Fibroblast of skin of back (primary cell): Measurements from ENCODE around the gene KRI1.
"Not testable (repeated sequence)": the region's sequence is repeated elsewhere in the genome, so short reads cannot be mapped to it uniquely, and the experiment has no call there.

Source experiments
- DNase-seq: peaks from one replicate; pipeline ENCODE4 v3.0.0-alpha.2; 2013

The KRI1 gene

DNA sequence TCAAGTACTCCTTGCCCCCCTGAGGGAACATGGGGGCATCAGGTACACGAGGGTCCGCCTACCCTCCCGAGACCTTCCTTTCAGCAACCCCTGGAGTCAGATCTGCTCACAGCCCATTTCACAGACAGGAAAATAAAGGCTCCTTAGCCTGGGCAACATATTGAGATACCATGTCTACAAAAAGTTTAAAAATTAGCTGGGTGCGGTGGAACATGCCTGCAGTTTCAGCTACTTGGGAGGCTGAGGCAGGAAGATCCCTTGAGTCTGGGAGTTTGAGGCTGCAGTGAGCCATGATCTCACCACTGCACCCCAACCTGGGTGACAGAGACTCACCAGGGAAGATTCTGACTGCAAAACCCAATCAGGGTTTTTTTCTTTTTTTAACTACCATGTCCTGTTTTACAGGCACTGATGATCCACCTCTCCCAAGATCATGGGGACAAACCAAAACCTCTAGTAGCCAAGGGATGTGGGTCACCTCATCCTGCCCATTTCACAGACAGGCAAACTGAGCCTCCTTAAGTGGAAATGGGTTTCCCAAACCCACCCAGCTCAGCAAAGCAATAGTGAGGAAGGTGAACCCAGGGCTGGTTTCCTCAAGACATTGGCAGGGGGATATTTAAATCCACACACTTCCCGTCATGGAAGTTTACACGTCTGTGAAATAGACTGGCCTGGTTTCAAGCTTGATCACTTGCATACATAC lies 9.4 kb upstream of the KRI1 start:
- no peak for DNase-seq

DNA sequence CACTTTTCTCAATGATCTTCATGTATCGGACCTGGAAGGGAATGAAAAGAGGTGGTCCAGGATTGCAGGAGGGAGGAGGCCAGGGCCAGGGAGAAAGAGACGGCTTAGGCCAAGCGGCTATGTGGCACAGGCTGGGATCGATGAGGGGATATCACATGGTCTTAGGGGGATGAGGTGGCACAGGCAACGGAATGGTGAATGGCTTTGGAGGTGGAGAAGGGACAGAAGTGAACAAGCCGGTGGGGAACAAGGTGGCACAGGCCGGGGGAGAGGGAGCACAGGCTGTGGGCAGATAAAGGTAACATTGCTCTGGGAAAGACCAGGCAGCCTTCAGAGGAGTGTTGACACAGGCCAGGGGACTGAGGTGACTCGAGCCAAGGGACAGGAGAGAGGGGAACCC lies 8.7 kb upstream of the KRI1 start:
- no peak for DNase-seq

DNA sequence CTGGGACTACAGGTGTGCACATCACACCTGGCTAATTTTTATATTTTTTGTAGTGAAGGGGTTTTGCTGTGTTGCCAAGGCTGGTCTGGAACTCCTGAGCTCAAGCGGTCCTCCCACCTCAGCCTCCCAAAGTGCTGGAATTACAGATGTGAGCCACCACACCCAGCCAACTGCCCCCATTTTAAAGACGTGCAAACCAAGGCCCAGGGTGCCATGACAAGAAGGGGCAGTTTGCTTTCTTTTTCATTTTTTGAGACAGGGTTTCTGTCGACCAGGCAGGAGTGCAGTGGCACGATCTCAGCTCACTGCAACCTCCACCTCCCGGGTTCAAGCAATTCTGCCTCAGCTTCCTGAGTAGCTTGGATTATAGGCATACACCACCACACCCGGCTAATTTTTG lies 8.0 kb upstream of the KRI1 start:
- DNase-seq: not testable (repeated sequence)

DNA sequence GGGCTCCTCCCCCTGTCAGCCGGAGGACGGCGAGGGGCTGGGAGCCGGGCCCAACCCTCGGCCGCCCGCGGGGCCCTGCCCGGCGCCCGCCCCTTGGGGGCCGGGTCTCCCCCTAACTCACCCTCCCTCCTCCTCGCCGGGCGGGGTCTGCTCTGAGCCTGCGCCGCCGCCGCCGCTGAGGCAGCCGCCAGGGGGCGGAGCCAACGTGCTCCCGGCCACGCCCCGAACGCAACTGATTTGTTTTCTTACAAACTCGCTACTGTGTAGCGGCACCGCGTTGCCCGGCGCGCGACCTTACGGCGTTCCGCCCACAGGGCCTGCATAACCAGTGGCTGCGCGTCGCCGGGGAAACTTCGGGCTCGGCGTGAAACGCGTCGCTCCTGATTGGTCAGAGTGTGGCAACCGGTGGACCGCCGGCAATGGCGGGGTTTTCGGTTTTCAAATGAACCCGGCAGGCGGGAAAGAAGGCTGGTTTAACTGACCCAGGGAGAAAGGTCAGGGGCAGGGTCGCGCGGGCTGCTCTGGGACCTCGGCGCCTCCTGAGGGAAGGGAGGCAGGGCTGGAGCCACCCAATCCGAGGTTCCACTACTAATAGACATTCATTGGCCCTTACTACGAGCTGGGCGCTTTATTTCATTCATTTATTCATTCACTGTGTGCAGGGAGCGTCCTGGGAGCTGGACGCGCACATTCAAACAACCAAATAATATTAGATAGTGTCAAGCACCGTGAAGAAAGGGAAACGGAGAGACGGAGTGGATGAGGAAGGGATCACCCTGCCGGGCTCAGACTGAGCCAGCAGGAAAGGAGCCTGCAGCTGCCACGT lies 3.2 kb upstream of the KRI1 start, which contains the start of gene CDKN2D:
TSS of gene CDKN2D (minus strand) at position 154 of the 826 bp plus-strand sequence. CDS start 326 bp downstream, outside the sequence.
- DNase-seq: peak; percentile 99

DNA sequence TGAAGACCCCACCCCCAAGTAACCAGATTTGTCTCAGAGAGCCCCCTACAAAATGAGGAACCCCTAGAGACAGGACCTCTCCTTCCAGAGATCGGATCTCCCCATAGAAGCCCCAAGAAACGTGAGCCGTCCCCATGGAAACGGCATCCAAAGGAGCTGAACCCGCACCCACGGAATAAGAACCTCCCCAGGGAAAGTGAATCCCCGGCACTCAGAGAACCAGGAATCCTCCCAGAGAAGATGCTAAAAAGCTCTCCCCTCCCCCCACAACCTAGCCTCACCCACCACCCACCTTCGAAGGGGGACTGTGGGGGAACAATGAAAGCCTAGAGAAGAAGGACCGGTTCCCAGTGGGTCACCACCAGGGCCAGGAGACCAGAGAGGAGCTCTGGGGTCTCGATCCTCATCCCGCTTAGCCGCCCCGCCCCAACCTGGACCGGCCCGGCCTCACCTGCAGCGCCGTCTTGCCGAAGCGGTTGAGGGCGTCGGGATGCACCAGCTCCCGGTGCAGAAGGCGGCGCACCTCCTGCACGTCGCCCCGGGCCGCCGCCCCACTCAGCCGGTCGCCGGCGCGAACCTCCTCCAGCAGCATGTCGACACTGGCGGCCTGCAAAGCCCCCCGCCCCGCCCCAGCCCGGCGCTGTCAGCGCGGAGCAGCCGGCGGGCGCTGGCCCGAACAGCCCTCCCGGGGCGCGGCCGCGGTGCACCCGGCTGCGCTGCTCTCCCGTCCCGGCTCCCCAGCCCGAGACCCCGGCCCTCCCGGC lies 2.4 kb upstream of the KRI1 start:
- DNase-seq: no peak

DNA sequence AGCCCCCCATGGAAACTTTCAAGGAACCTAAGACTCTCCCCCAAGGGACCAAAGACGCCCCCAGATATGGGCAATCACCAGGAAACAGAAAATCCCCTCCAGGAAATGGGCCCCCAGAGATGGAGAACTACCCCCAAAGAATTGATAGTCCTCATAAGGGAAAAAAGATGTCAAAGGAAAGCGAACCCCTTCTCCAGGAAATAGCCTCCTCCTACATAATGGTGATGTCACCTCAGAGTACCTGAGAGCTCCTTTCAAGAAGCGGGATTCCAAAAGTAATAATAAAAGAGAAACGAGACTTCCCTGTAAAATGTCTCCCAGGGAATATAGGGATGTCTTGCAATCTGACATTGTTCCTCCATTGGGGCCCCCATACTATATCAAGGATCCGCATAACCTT lies 1.8 kb upstream of the KRI1 start:
- DNase-seq: no peak

DNA sequence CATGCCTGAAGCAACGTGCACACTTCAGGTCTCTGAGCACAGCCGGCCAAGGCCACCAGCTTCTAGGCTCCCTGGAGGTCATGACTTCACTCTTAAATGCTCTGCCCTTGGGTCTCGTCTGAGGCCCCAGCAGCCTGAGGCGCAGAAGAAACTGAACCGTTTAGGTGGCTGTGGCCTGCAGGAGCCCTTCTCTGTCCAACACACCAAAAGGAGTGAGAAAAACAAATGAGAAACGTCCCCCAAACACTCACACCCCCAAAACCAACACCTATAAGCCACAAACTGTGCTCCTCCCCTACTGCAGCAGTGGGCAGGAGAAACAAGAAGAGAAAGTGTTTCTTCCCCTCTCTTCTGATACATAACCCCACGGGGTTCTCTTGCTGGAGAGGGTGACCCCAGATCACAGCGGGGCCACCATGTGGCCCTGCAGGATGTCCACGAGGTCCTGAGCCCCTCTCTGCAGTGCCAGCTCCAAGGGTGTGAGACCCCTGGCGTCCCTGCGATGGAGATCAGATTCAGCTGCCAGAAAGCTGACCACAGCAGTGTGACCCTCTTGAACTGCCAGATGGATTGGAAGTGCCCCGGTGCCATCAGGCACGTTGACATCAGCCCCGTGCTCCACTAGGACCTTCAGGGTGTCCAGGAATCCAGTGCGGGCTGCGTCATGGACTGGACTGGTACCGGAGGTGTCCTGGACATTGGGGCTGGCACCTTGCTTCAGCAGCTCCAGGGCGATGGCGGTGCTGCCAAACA lies 1.0 kb upstream of the KRI1 start:
- DNase-seq: no peak

DNA sequence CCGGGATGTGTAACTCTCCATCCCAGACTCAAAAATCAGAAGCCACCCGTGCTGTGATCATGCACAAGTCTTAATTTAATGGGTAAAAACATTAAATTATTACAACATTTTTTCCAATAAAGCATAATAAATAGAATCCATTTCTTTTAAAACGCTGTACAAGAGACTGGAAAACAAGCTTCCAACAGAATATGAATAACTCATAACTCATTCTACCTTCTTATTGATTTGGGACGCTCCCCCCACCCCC lies 523 bp upstream of the KRI1 start:
- no peak for DNase-seq

DNA sequence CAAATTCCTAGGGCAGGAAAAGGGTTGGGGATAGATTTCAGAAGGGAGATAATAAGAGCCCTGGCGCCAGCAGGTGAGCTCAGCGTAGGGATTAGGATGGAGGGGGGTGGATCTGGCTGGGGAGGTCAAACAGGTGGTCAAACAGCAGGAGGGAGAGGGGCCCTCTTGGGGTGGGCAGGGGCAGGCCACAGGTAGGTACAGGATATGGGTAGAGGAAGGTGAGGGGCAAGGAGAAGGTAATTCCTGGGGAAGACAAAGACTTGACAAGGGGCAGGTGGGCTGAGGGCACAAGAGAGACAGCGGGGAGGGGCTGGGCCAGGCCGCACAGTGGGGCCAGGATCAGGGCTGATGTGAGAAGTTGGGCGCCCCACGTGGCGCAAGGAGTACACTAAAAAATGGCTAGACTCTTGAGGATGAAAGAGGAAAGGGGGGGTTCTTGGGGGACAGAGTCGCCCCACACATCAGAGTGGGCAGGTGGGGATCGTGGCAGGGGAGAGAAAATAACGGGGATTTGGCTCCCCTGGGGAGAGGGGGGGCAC lies 713 bp downstream of the KRI1 start:
- DNase-seq: peak; percentile 43

DNA sequence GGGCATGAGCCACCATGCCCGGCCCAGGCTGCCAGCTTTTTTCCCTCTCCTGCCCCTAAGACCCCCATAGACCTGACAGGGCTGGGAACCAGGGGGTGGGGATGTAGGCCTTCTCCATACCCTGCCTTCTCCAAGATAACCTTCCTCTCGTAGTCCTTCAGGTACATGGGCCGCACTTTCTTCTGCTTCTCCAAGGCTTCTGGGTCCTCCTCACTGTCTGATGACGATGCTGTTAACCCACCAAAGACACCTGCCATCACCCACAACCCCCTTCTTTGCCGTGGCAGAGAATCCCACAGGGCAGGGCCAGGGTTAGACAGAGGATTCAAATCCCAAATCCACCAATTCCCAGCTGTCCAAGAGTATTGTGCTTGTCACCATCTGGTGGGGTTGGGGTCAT lies 3.2 kb downstream of the KRI1 start:
- no peak for DNase-seq

DNA sequence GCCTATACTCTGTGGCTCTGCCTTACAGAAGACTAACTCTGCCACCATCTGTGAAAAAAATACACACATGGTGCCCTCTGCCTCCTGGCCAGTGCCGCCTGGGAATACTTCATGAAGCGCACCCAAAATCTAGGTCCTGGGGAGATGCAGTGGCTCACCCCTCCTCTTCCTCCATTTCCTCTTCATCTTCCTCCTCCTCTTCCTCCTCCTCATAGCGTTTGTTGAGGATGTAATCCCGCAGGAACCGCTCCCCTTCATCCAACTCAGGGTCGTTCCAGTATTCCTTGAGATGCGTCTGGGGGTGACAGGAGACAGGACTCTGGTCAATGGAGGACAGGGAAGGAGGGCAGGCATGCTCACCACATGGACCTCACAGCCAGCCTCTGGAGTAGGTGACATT lies 5.7 kb downstream of the KRI1 start:
- no peak for DNase-seq

DNA sequence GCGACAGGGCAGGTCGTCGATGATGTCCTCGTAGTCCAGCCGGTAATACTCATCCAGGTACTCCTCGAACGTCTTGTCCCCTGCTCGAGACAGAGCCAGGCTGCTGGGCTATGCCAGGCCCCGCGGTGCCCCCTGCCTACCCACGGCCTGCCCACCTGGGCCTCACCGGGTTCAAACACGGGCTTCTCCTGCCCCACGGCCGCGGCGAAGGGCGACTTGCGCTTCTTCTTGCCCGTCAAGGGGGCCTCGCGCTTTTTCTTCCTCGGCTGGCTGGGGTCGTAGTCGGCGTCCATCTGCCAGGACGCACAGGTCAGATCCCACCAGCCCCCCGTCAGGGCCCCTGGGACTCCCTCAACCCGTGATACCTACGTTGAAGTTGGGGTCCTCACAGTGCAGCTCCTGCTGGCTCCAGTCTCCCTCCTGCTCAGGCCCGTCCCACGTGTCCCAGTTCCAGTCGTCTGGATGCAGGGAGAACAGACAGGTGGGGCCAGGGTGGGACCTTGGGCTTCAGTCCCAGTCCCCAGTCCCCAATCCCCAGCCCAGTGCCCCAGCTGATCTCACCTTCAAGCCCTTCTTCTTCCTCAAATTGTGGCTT lies 8.1 kb downstream of the KRI1 start:
- DNase-seq: no peak

DNA sequence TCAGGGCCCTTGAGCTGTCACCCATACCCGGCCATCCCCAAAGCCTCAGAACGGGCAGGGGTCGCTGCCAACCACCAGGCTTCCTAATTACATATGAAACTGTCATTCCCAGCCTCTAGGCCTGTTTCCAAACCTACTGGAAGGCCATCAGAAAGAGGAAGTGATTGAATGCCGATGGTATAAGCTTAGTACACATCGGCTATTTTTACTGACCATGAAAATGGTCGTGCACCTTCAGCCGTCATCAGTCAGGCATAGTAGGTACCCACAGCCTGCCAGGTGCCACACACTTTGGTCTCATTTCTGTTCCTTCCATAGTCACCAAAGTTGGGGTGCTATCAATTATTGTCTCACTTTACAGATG lies 10.2 kb downstream of the KRI1 start:
- no peak for DNase-seq

DNA sequence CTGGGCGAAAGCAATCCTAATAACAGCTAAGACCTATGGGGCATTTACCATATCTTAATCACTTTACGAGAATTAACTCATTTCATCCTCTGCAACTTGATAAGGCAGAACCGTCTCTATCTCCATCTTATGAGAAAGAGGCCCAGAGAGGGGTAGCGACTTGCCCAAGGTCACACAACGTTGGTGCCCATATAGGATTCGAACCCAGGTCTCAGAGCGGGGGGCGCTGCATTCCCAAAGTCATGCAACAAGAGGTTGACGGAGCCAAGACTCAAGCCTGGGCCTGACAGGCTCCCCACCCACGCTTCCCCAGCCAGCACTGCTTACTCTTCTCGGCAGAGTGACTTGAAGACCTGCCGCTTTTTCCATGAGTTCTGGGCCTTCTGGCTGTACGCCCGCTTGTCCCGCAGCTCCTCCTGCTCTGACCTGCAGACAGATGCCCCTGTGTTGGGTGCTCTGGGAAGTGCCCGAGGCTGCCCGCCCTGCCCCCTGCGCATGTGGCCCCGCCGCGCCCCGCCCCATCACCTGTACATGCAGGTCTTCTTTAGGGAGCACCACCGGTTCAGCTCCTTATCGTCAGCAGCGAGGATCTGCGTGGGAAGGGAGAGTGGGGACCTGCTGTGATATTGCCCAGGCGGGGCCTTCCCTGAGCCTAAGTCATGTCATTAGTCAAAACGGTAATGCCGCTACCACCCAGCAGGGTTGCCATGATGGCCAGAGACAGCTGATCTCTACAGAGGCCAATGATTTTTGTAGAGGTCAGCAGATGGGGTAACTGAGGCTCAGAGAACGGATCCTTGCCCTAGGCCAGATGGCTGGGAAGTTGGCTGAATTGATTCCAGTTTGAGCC lies 10.8 kb downstream of the KRI1 start:
- no peak for DNase-seq

DNA sequence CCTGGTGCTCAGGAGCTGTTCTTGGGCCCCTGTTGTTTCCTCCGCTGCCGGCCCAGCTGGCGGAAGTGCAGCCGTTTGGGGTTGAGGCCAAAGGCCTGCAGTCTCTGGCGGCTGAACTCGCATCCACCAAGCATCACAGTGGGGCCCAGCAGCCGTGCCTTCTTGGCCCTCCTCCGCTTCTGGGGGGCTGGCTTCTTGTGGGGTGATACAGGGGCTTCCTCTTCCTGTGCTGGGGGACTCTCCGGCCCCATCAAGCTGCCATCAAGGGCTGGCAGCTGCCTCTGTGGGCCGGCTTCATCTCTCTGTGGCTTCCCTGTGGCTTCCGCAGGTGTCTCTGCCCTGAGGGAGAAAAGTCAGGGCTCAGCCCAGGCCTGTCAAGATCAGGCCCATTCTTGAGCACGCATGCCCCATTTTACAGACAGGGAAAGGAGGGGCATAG lies 11.8 kb downstream of the KRI1 start:
- no peak for DNase-seq

DNA sequence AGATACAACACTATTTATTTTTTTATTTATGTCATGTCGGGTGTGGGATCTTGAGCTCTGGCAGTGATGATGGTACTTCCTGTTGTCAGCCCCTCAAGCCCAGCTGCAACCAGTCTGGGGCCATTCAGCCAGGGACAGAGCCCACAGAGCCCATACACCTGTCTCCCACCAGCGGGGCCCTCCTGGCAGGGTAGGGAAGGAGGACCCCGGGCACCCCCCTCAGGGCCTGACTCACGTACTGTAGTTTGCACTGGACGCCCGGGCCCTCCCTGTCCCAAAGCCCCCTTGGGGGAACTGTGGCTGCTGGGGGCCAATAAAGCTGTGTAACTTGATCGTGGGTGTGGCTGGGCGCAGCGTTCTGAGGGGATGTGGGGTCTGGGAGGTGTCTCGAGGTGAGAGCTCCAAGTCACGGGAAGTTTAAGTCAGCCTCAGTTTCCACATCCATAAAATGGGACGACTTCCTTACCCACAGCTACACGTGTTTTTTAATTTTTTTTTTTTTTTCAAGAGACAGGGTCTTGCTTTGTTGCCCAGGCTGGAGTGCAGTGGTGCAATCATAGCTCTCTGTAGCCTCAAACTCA lies 12.6 kb downstream of the KRI1 start:
- no peak for DNase-seq

DNA sequence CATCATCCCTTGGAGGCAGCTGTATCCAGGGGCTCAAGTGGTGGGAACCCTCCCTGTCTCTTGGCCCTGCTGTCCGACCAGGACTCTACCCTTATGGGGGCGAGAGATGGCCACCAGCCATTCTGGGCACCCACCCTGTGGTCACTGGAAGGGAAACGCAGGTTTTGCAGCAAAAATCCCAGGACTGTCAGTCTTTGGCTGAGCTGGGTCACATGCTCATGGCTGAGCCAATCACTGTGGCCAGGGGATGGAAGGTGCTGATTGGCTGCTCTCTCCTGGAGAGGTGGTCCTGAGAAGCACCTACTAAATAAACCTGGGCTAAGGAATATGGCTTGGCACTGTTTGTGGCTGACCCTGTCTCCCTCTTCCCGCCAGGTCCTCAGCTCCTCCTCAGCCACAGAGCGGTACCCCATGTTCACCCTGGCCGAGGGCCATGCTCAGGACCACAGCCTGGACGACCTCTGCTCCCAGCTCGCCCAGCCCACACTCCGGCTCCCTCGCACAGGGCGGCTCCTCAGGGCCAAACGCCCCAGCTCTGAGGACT lies 13.2 kb downstream of the KRI1 start:
- no peak for DNase-seq

DNA sequence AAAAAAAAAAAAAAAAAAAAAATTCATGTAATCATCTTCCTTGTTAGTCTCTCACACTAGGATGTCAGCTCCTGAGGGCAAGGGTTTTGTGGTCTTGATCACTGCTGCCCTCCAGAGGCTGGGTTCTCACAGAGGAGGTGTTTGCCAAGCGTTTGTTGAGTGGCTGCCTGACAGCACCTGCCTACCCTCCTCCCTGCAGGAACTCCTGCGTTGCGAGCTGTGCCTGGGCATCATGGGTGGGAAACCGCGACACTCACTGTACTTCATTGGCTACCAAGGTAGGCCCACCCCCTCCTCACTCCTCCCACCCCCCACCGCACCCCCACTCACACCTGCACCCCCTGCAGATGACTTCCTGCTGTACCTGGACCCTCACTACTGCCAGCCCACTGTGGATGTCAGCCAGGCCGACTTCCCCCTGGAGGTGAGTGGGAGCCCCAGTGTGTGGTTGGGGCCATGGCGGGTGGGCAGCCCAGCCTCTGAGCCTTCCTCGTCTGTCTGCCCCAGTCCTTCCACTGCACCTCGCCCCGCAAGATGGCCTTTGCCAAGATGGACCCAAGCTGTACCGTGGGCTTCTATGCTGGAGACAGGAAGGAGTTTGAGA lies 14.0 kb downstream of the KRI1 start:
- DNase-seq: peak; percentile 36

DNA sequence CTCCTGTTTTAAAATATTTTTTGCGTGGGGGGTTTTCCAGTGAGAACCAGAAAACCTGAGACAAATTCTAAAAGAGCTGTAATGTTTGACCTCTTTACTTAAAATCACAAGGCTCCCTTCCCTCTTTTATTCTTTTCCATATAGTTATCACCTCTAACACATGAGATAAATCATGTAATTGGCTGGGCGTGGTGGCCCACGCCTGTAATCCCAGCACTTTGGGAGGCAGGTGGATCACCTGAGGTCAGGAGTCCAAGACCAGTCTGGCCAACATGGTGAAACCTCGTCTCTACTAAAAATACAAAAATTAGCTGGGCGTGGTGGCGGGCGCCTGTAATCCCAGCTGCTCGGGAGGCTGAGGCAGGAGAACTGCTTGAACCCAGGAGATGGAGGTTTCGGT lies 14.8 kb downstream of the KRI1 start:
- DNase-seq: not testable (repeated sequence)

DNA sequence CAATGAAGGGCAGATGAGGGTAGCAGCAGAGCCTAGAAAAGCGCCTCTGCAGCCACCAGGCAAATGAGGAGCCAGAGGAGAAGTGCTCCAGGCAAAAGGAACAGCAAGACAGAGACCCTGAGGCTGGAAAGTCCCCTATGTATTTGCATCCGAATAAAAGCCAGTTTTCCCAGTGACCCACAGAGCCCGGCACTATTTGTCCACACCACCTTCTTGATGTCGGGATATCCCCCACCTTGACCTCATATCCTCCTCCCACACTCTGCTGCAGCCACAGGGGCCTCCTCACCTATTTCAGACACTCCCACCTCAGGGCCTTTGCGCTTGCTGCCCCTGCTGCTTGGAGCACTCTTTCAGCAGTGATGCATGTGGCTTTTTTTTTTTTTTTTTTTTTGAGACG lies 15.5 kb downstream of the KRI1 start:
- DNase-seq: no peak
